HL-60 (cell line): Measurements from ENCODE around the gene DYSF.

ENCODE experiments used
- DNase-seq, 2 experiments: peaks; one replicate each; pipeline ENCODE4 v3.0.0-alpha.2; 2010 to 2020; ENCODE audit warnings: low read depth in 1 of 2, low spot score in 1 of 2
- H3K27ac ChIP-seq: fragments of 250-450 bp; sonication (Bioruptor Pico); replicated peaks from 2 replicates; pipeline ENCODE4 v1.5.1; 2020; ENCODE audit warnings: mild to moderate bottlenecking, moderate library complexity
- H3K27me3 ChIP-seq: fragments of 250-450 bp; sonication (Bioruptor Pico); 2 replicates; pipeline ENCODE4 v1.5.1; 2021; ENCODE audit warnings: mild to moderate bottlenecking, moderate library complexity; ENCODE audit not compliant: insufficient read depth, poor library complexity, severe bottlenecking
- H3K4me3 ChIP-seq: replicated peaks from 2 replicates; pipeline ENCODE4 v1.5.1; 2011; ENCODE audit warnings: mild to moderate bottlenecking, control low read depth, low read length; ENCODE audit not compliant: insufficient read depth
- CTCF ChIP-seq: IDR thresholded peaks from one replicate; pipeline ENCODE4 v1.5.1; 2011; ENCODE audit warnings: low read length, control low read depth, inconsistent platforms; ENCODE audit not compliant: insufficient read depth
- GABPA ChIP-seq: IDR thresholded peaks from 2 replicates; pipeline ENCODE4 v1.6.1; 2012; ENCODE audit warnings: low read depth
- POLR2AphosphoS5 ChIP-seq: IDR thresholded peaks from 2 replicates; pipeline ENCODE4 v1.6.1; 2012; ENCODE audit warnings: low read depth
- REST ChIP-seq: IDR thresholded peaks from 2 replicates; pipeline ENCODE4 v1.6.1; 2012; ENCODE audit warnings: low read depth; ENCODE audit not compliant: insufficient replicate concordance
- SPI1 ChIP-seq: IDR thresholded peaks from 2 replicates; pipeline ENCODE4 v1.6.1; 2012; ENCODE audit warnings: low read depth, mild to moderate bottlenecking, borderline replicate concordance

The DYSF gene

GRCh38 chr2:71715951-71716696 is 262.8 kb downstream of the DYSF start:
- Histone ChIP-seq H3K4me3 (no peak overlapping the region), H3K27ac (no peak overlapping the region), H3K27me3 (no peaks in the 10 kb centered on the region)
- TF ChIP-seq CTCF (no peak), POLR2AphosphoS5 (no peak), SPI1 (no peak), REST (no peak), GABPA (no peak)
- DNase-seq, result no peak

GRCh38 chr2:71716697-71717624 is 263.6 kb downstream of the DYSF start:
- no peak for DNase-seq
- H3K27ac ChIP-seq, result no peak overlapping the region
- H3K4me3 ChIP-seq, result no peak overlapping the region
- TF ChIP-seq POLR2AphosphoS5, result no peak
- TF ChIP-seq REST, result no peak
- no peak for TF ChIP-seq GABPA
- TF ChIP-seq SPI1, result no peak
- no peak for TF ChIP-seq CTCF
- no peaks in the 10 kb centered on the region for H3K27me3 ChIP-seq

GRCh38 chr2:71718686-71719085 is 265.3 kb downstream of the DYSF start:
- H3K27ac ChIP-seq, result no peak overlapping the region
- DNase-seq, result no peak
- TF ChIP-seq GABPA, result no peak
- TF ChIP-seq CTCF, result no peak
- no peak for TF ChIP-seq REST
- TF ChIP-seq SPI1, result no peak
- TF ChIP-seq POLR2AphosphoS5, result no peak
- H3K4me3 ChIP-seq, result no peak overlapping the region
- H3K27me3 ChIP-seq, result no peaks in the 10 kb centered on the region
